Hepatocyte (in vitro differentiated cells): ENCODE data around the gene MCF2L. TPM values are rescaled to one million over a fixed set of nuclear protein-coding genes. Genes with fewer than 3 reads are reported as not detected.
"Not testable (repeated sequence)": the region's sequence is repeated elsewhere in the genome, so short reads cannot be mapped to it uniquely, and the experiment has no call there.

Experiments
- DNase-seq: peaks from one replicate; pipeline ENCODE4 v3.0.0-alpha.2; 2016; ENCODE audit warnings: low spot score
- H2AFZ ChIP-seq: fragments of 200-600 bp; sonication (generic); 2 replicates; pipeline ENCODE4 v1.6.0; 2016; ENCODE audit warnings: antibody characterized with exemption, mild to moderate bottlenecking
- H3K27ac ChIP-seq: fragments of 200-600 bp; sonication (generic); 2 replicates; pipeline ENCODE4 v1.5.1; 2016; ENCODE audit warnings: mild to moderate bottlenecking
- H3K27me3 ChIP-seq: fragments of 200-600 bp; sonication (generic); 2 replicates; pipeline ENCODE4 v1.6.1; 2016
- H3K36me3 ChIP-seq: fragments of 200-600 bp; sonication (generic); replicated peaks from 2 replicates; pipeline ENCODE4 v1.5.1; 2016; ENCODE audit warnings: low read depth; ENCODE audit not compliant: insufficient read depth
- H3K4me1 ChIP-seq: fragments of 200-600 bp; sonication (generic); 2 replicates; pipeline ENCODE4 v1.5.1; 2016; ENCODE audit warnings: mild to moderate bottlenecking, moderate library complexity; ENCODE audit not compliant: insufficient read depth
- H3K4me2 ChIP-seq: fragments of 200-600 bp; sonication (generic); 2 replicates; pipeline ENCODE4 v1.6.0; 2016
- H3K4me3 ChIP-seq: fragments of 200-600 bp; sonication (generic); 2 replicates; pipeline ENCODE4 v1.5.1; 2016; ENCODE audit warnings: mild to moderate bottlenecking
- H3K79me2 ChIP-seq: fragments of 200-600 bp; sonication (generic); 2 replicates; pipeline ENCODE4 v1.6.0; 2017; ENCODE audit warnings: mild to moderate bottlenecking
- H3K9me2 ChIP-seq: fragments of 200-600 bp; sonication (generic); replicated peaks from 2 replicates; pipeline ENCODE4 v1.6.0; 2017; ENCODE audit warnings: mild to moderate bottlenecking; ENCODE audit not compliant: insufficient read depth
- H3K9me3 ChIP-seq: fragments of 200-600 bp; sonication (generic); 2 replicates; pipeline ENCODE4 v1.5.1; 2016; ENCODE audit warnings: low read depth, mild to moderate bottlenecking
- H4K20me1 ChIP-seq: fragments of 200-600 bp; sonication (generic); 2 replicates; pipeline ENCODE4 v1.6.0; 2016; ENCODE audit warnings: mild to moderate bottlenecking; ENCODE audit not compliant: insufficient read depth, poor library complexity, severe bottlenecking
- EZH2 ChIP-seq: fragments of 200-600 bp; sonication (generic); IDR thresholded peaks from 2 replicates; pipeline ENCODE4 v1.6.1; 2016; ENCODE audit warnings: antibody characterized with exemption, mild to moderate bottlenecking, borderline replicate concordance
- EZH2phosphoT487 ChIP-seq: fragments of 200-600 bp; sonication (generic); IDR thresholded peaks from one replicate; pipeline ENCODE4 v1.6.1; 2018; ENCODE audit warnings: antibody characterized with exemption, mild to moderate bottlenecking, low read depth, moderate library complexity; ENCODE audit not compliant: unreplicated experiment, severe bottlenecking
- WGBS: methylation state at CpG from one replicate; pipeline ENCODE4 v1.1.6; 2016; ENCODE audit warnings: low lambda C conversion rate; ENCODE audit errors: missing lambda C conversion rate; 5-methylcytosine and 5-hydroxymethylcytosine counted together
- polyA plus RNA-seq: library from polyadenylated mRNA; unstranded; fragments of >200 nt; fragmentation: Nextera tagmentation; extraction: Ambion mirVana; gene quantifications from 2 replicates; pipeline ENCODE4 v1.2.1, GENCODE V29; 2016
- total RNA-seq: library from RNA; depleted of rRNA; stranded (reverse); fragments of >200 nt; gene quantifications from 2 replicates; pipeline ENCODE4 v1.2.3, GENCODE V29; 2014
- TF ChIP-seq, protein P1 (sequence below): fragments of 200-600 bp; sonication (generic); IDR thresholded peaks from 2 replicates; pipeline ENCODE4 v1.5.1; 2016; ENCODE audit warnings: antibody characterized with exemption, mild to moderate bottlenecking; ENCODE audit not compliant: poor library complexity

The MCF2L gene
- total and polyA plus RNA-seq, 2 experiments from 2014 or later: 11.1 to 22.4 TPM

DNA sequence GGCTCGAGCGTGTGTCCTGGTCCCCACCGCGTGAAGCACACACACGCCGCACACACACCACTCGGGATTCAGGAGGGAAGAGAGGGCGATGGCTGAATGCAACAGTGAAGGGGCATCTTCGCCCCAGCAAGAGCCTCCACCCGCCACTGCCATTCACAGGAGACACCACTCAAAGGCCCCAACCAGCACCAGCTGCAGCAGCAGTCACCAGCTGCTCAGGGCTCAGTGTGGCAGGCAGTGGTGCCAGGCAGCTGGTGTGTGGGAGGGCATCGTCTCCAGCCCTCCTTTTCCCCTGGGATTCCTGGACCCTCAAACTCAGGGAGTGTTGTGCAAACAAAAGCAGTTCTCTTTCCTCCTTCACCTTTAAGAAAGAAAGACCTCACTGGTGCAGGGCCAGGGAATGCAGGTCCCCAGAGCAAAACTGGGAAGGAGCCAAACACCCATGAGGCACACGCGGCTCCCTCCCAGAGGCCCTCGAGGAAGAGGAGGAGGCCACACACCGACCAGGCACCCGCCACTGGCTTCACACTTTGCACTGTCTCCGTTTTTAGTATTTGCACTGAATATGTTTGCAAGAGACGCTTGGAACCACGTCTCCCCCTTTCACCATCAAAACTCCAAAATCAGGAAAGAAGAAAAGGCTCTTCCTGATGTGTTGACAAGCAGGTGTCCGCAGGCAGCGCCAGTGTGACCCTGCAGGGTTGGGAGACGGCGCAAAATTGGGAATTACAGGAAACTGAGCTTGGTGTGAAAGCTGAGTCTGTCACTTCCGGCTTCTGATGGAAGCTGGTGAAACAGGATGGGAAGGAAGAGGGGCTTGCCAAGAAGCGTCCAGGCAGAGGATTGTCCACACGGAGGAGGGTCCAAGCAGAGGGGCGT lies 110.1 kb downstream of the MCF2L start:
- Histone ChIP-seq H3K4me2 (no peak overlapping the region), H4K20me1 (no peaks in the 10 kb centered on the region), H3K4me1 (no peaks in the 10 kb centered on the region), H3K9me3 (no peaks in the 10 kb centered on the region), H3K4me3 (no peak overlapping the region), H3K36me3 (no peaks in the 10 kb centered on the region), H2AFZ (no peak overlapping the region), H3K79me2 (no peaks in the 10 kb centered on the region), H3K27me3 (no peaks in the 10 kb centered on the region), H3K27ac (no peak overlapping the region), H3K9me2 (no peaks in the 10 kb centered on the region)
- no peak for DNase-seq
- TF ChIP-seq EZH2phosphoT487: no peak
- TF ChIP-seq, protein P1, sequence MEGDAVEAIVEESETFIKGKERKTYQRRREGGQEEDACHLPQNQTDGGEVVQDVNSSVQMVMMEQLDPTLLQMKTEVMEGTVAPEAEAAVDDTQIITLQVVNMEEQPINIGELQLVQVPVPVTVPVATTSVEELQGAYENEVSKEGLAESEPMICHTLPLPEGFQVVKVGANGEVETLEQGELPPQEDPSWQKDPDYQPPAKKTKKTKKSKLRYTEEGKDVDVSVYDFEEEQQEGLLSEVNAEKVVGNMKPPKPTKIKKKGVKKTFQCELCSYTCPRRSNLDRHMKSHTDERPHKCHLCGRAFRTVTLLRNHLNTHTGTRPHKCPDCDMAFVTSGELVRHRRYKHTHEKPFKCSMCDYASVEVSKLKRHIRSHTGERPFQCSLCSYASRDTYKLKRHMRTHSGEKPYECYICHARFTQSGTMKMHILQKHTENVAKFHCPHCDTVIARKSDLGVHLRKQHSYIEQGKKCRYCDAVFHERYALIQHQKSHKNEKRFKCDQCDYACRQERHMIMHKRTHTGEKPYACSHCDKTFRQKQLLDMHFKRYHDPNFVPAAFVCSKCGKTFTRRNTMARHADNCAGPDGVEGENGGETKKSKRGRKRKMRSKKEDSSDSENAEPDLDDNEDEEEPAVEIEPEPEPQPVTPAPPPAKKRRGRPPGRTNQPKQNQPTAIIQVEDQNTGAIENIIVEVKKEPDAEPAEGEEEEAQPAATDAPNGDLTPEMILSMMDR: no peak
- no peak for TF ChIP-seq EZH2
- 95% methylated on average over 27 of the region's 27 CpGs for WGBS

DNA sequence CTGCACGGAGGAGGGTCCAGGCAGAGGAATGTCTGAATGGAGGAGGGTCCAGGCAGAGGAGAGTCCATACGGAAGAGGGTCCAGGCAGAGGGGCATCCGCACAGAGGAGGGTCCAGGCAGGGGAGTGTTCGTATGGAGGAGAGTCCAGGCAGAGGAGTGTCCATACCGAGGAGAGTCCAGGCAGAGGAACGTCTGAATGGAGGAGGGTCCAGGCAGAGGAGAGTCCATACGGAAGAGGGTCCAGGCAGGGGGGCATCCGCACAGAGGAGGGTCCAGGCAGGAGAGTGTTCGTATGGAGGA lies 110.7 kb downstream of the MCF2L start:
- H3K9me2 ChIP-seq, H2AFZ ChIP-seq, H3K27me3 ChIP-seq, H3K4me1 ChIP-seq, H3K79me2 ChIP-seq, H3K4me2 ChIP-seq, H3K9me3 ChIP-seq, H3K27ac ChIP-seq, H3K4me3 ChIP-seq, DNase-seq, H4K20me1 ChIP-seq, H3K36me3 ChIP-seq: not testable (repeated sequence)
- WGBS: 60% methylated on average over 1 of the region's 9 CpGs

DNA sequence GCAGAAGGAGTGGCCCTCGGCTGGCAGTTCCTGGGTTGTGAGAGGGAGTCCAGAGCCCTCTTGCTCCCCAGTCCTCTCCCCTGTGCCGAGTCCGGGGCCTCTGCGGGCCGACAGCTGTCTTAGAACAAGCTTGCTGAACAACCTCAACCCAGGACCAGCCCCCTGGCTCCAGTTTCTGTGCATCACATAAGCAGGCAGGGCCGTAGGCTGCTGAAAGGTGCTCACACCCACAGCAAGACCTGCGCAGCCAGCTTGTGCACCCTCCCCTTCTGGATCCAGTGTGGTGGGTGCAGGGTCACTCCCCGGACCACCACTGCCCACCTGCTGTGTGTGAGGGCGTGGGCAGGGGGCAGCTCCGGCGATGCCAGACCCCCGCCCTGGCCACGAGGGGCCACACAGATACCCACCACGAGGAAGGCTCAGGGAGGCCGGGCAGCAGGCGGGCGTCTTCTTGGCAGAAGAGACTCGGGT lies 111.4 kb downstream of the MCF2L start:
- Histone ChIP-seq H3K79me2 (no peaks in the 10 kb centered on the region), H3K36me3 (no peaks in the 10 kb centered on the region), H4K20me1 (no peaks in the 10 kb centered on the region), H3K9me3 (no peaks in the 10 kb centered on the region), H3K4me1 (no peaks in the 10 kb centered on the region), H3K27me3 (no peaks in the 10 kb centered on the region), H3K27ac (no peak overlapping the region), H2AFZ (no peak overlapping the region), H3K4me2 (no peak overlapping the region), H3K4me3 (no peak overlapping the region), H3K9me2 (no peaks in the 10 kb centered on the region)
- 88% methylated on average over 18 of the region's 18 CpGs for WGBS
- no peak for DNase-seq
- TF ChIP-seq, protein P1: no peak
- no peak for TF ChIP-seq EZH2
- TF ChIP-seq EZH2phosphoT487: no peak

DNA sequence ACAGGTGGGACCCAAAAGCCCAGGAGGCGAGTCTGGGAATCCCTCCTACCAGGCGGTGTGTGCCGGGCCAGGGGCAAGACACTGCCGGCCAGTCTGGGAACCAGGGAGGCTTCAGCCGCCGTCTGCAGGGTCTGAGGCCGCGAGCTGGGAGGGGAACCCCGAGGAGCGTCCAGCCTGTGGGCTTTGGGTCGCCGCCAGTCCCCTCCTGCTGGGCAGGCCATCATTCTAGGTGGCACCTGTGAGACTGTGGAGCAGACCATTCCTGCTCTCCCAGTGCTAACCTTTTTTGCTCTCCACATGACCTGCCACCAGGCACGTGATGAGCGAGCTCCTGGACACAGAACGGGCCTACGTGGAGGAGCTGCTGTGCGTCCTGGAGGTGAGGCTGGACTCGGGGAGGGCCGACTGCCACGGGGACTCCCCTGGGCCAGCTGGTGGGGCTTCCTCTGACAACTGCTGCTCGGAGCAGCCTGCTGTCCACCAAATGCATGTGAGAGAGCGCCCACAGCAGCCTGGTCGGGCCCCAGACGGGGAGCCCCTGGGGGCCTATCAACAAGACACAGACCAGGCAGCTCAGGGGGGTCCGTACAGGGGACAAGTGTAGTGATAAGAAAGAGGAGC lies 112.0 kb downstream of the MCF2L start:
- WGBS: 76% methylated on average over 25 of the region's 25 CpGs
- H3K4me1 ChIP-seq: no peaks in the 10 kb centered on the region
- H3K27ac ChIP-seq: no peak overlapping the region
- H3K9me2 ChIP-seq: no peaks in the 10 kb centered on the region
- H3K4me2 ChIP-seq: no peak overlapping the region
- no peaks in the 10 kb centered on the region for H3K9me3 ChIP-seq
- DNase-seq: no peak
- no peak overlapping the region for H2AFZ ChIP-seq
- no peak overlapping the region for H3K4me3 ChIP-seq
- no peaks in the 10 kb centered on the region for H3K79me2 ChIP-seq
- TF ChIP-seq EZH2phosphoT487 (no peak), EZH2 (no peak)
- TF ChIP-seq, protein P1: no peak
- H3K27me3 ChIP-seq: no peaks in the 10 kb centered on the region
- H4K20me1 ChIP-seq: no peaks in the 10 kb centered on the region
- no peaks in the 10 kb centered on the region for H3K36me3 ChIP-seq
